GM12865 (cell line): Measurements from ENCODE around the gene ZFYVE28.

Source experiments
- DNase-seq: peaks from one replicate; pipeline ENCODE4 v3.0.0; 2010; ENCODE audit warnings: low read depth
- H3K4me3 ChIP-seq: 2 replicates; pipeline ENCODE4 v1.5.1; 2011; ENCODE audit warnings: mild to moderate bottlenecking, low read depth, low read length, control low read depth
- TF ChIP-seq, protein P1 (sequence below): IDR thresholded peaks from 2 replicates; pipeline ENCODE4 v1.5.1; 2011; ENCODE audit warnings: low read length, control low read depth, low read depth, inconsistent platforms; ENCODE audit not compliant: insufficient read depth; ENCODE audit errors: missing control alignments

ZFYVE28 gene

DNA sequence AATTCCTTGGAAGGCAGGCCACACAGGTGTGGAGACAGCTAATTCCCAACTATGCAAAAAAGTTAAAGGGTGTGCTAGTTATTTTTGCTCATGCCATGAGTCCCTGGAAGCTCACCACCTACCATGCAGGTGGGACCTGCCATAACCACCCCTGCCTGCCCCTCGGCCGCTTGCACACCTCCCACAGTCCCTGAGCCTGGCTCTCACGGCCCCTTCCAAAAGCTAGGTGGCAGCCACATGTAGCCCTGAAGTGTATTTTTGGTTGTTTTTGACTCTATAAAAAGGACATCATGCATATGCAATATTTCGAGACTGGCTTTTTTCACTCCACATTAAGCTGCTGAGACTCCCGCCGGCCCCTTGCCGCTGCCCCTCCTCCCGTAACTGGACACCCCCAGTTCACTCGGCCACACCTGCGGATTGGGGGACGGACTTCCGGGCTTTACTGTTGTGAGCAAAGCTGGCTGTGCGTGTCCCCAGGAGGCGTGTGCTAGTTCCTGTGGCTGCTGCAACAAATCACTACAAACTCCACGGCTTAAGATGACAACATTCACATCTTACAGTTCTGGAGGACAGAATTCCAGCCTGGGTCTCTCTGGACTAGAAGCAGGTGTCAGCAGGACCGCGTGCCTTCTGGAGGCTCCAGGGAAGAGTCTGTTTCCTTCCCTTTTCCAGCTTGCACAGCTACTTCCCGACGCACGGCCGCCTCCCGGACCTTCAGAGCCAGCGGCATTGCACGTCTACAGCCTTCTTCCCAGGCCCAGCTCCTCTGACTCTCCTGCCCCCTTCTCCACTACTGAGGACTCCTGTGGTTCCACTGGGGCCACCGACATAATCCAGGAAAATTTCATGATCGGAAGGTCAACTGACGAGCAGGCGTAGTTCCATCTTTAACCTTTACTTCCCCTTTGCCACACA, 24.8 kb downstream of the ZFYVE28 start:
- peak; percentile 56 for DNase-seq
- TF ChIP-seq, protein P1, sequence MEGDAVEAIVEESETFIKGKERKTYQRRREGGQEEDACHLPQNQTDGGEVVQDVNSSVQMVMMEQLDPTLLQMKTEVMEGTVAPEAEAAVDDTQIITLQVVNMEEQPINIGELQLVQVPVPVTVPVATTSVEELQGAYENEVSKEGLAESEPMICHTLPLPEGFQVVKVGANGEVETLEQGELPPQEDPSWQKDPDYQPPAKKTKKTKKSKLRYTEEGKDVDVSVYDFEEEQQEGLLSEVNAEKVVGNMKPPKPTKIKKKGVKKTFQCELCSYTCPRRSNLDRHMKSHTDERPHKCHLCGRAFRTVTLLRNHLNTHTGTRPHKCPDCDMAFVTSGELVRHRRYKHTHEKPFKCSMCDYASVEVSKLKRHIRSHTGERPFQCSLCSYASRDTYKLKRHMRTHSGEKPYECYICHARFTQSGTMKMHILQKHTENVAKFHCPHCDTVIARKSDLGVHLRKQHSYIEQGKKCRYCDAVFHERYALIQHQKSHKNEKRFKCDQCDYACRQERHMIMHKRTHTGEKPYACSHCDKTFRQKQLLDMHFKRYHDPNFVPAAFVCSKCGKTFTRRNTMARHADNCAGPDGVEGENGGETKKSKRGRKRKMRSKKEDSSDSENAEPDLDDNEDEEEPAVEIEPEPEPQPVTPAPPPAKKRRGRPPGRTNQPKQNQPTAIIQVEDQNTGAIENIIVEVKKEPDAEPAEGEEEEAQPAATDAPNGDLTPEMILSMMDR, result no peak
- no peak overlapping the region for H3K4me3 ChIP-seq

DNA sequence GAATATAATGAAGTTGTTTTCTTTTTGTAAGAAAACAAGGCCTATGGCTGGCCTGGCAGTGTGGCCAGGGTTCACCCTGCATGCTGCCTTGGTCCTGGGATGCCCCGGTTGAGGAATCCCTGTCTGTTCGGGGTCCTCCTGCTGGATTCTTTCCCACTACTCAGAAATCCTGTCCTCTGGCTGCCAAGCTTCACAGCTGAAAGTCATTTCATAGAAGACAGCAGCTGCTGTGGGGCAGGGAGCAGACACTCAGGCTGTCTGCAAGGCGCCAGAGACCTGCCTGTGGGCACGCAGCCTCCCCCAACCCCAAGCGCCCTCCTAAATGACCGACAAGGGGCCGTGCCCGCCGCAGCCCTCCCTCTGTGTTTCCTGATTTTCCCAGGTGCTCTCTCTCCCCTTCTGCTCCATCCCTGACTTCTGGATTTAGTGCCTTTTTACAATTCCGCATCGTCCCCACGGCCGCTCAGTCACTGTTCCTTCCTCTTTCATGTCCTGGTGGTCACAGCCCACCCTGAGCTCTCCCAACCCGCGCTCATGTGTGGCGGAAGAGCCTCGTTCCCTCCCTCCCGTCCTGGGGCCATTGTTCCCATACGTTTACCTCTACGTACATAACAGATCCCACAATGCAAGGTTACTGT, 27.5 kb downstream of the ZFYVE28 start:
- no peak overlapping the region for H3K4me3 ChIP-seq
- DNase-seq, result no peak
- TF ChIP-seq, protein P1, result no peak

- DNase-seq, result no peak
- H3K4me3 ChIP-seq, result no peak overlapping the region
- TF ChIP-seq, protein P1, result no peak
These were observed 28.3 kb downstream of the ZFYVE28 start for GRCh38 chr4:2390146-2390545.

GRCh38 chr4:2389691-2390090, 28.8 kb downstream of the ZFYVE28 start:
- H3K4me3 ChIP-seq, result no peak overlapping the region
- TF ChIP-seq, protein P1, result no peak
- no peak for DNase-seq

DNA sequence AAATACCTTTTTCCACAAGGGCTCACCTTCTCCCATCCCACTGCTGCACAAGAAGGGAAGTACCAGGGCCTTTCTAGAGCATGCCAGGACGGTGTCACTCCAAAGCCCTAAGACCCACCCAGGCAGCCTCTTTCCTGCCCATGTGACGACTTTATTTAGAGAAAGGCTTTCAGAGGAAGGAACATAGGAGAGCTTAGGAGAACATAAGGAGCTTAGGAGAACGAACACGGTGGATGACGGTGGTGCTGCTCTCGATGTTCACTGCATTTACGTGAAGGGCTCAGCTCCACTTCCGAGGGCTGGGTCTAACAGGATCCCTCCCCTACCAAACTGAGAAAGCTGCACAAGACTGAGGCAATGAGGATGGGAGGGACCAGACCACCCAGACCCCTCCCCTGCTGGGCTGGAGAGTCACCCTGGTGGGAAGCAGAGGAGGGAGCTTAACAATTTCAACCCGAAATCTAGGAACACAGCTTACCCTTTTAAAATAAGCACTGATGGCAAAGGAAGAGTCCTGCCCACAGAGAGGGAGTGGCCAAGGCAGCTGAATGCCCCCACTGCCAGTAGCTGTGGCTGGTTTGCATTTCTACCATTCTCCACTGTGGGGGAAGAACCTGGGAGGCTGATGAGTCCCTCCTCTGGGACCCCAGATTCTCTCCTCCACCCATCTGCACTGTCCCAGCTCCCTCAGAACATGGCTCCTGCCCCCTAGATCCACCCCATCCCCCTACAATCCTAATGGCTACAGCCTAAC, 29.8 kb downstream of the ZFYVE28 start:
- no peak overlapping the region for H3K4me3 ChIP-seq
- DNase-seq, result no peak
- TF ChIP-seq, protein P1, result no peak

GRCh38 chr4:2387829-2388228, 30.6 kb downstream of the ZFYVE28 start:
- DNase-seq, result no peak
- no peak overlapping the region for H3K4me3 ChIP-seq
- TF ChIP-seq, protein P1, result no peak
